ENCODE measurements around the gene IGF2BP3. TPM values are rescaled to one million over a fixed set of nuclear protein-coding genes. Genes with fewer than 3 reads are reported as not detected.

Gene IGF2BP3
- total and polyA plus RNA-seq, 2 donors (not counting 1 experiment from before 2014, with no cell fraction given) = 4.3 to 11.2 TPM

DNA sequence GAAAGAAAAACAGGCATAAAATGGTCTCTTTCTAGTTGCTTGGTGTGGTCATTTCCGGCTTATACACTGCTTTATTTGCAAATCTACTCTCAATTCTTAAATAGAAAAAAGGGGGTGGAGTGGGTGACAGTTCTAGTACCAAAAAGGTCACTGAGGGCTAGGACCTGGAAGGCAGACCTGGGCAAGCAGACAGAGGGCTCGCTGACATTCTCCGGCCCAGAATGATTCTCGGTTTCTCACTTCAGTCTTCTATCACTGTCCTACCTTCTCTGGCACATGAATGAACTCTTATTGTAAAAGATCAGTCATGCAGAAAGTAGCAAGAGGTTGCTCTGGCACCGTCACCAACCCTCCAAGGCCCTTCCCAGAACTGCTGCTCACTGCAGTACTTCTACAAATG, 117.1 kb downstream of the IGF2BP3 start:
- Histone ChIP-seq H3K4me2 (ENCODE audit: extremely low read depth, insufficient read depth, low read length) (no peak overlapping the region), H3K36me3 (ENCODE audit: control insufficient read depth, insufficient read depth, low read length) (no peaks in the 10 kb centered on the region), H3K9ac (ENCODE audit: insufficient read depth, low read length) (no peak overlapping the region), H4K20me1 (ENCODE audit: control insufficient read depth, extremely low read depth, insufficient read depth, low read length) (no peaks in the 10 kb centered on the region), H3K27ac (ENCODE audit: insufficient read depth, low read length) (no peak overlapping the region), H3K79me2 (ENCODE audit: control insufficient read depth, insufficient read depth, low read length) (no peaks in the 10 kb centered on the region), H3K9me3 (ENCODE audit: control insufficient read depth, insufficient read depth, low read depth, low read length) (no peaks in the 10 kb centered on the region), H3K4me1 (ENCODE audit: control insufficient read depth, extremely low read depth, insufficient read depth, low read length) (peaks cover 15% of the 10 kb centered on the region), H2AFZ (ENCODE audit: low read length) (no peak overlapping the region), H3K27me3 (ENCODE audit: control insufficient read depth, insufficient read depth, low read length) (no peaks in the 10 kb centered on the region), H3K4me3 (replicated peaks in 1 of 4; ENCODE audit: control extremely low read depth in 1 of 4, insufficient read depth in 1 of 4, low read depth in 3 of 4, low read length in 4 of 4) (no peak overlapping the region)
- TF ChIP-seq EZH2 (IDR thresholded peaks at IDR 0.05; ENCODE audit: low read length, missing control alignments) = no peak
- TF ChIP-seq CTCF (conservative IDR thresholded peaks at IDR 0.05 in 1 of 2, IDR thresholded peaks at IDR 0.05 in 1 of 2; ENCODE audit: low read depth in 1 of 2, low read length in 2 of 2) = no peak
- peak in 1 of 2 donors; percentile 54 for DNase-seq (ENCODE audit: low read depth in 2 of 2)

GRCh38 chr7:23350466-23350865, 119.8 kb downstream of the IGF2BP3 start:
- Histone ChIP-seq H3K36me3 (ENCODE audit: control insufficient read depth, insufficient read depth, low read length) (no peaks in the 10 kb centered on the region), H3K27ac (ENCODE audit: insufficient read depth, low read length) (no peak overlapping the region), H3K4me1 (ENCODE audit: control insufficient read depth, extremely low read depth, insufficient read depth, low read length) (peaks cover 15% of the 10 kb centered on the region), H2AFZ (ENCODE audit: low read length) (no peak overlapping the region), H3K9ac (ENCODE audit: insufficient read depth, low read length) (no peak overlapping the region), H3K4me3 (replicated peaks in 1 of 4; ENCODE audit: control extremely low read depth in 1 of 4, insufficient read depth in 1 of 4, low read depth in 3 of 4, low read length in 4 of 4) (no peak overlapping the region), H3K79me2 (ENCODE audit: control insufficient read depth, insufficient read depth, low read length) (no peaks in the 10 kb centered on the region), H3K27me3 (ENCODE audit: control insufficient read depth, insufficient read depth, low read length) (no peaks in the 10 kb centered on the region), H4K20me1 (ENCODE audit: control insufficient read depth, extremely low read depth, insufficient read depth, low read length) (no peaks in the 10 kb centered on the region), H3K4me2 (ENCODE audit: extremely low read depth, insufficient read depth, low read length) (no peak overlapping the region), H3K9me3 (ENCODE audit: control insufficient read depth, insufficient read depth, low read depth, low read length) (no peaks in the 10 kb centered on the region)
- no peak for TF ChIP-seq EZH2 (IDR thresholded peaks at IDR 0.05; ENCODE audit: low read length, missing control alignments)
- no peak for TF ChIP-seq CTCF (conservative IDR thresholded peaks at IDR 0.05 in 1 of 2, IDR thresholded peaks at IDR 0.05 in 1 of 2; ENCODE audit: low read depth in 1 of 2, low read length in 2 of 2)
- DNase-seq (ENCODE audit: low read depth in 2 of 2) = no peak

DNA sequence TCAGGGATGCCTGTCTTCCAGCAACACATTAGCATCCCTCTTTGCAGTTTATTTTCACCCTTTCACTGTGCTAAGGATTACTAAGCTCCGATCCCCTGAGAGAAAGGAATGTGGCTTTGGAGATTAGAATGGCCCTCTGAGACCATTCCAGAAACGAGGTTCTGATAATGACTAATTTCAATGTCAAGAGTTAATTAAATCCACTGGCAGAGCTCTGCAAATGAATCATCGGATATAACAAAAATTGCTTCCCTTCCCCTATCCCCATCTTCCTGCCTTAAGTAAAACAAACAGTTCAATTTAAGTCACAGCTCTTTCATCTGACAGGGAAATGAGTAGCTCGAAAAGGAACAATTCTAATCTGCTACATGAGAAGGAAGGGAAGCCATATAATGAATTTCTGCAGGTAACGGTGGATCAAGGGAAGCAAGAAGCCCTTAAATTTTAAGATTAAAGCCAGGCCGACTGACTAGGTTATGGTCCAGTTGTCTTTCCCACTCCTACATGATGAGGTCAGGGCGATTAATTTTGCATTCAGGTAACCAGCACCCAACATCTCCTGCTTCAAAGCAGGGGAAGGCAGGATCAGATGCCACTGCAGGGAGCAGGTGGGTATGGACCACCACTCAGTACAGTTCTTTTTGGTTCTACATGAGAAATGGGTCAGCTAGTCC, 120.7 kb downstream of the IGF2BP3 start:
- H4K20me1 ChIP-seq (ENCODE audit: control insufficient read depth, extremely low read depth, insufficient read depth, low read length) = no peaks in the 10 kb centered on the region
- H3K4me2 ChIP-seq (ENCODE audit: extremely low read depth, insufficient read depth, low read length) = peak overlapping the region; percentile 48
- no peaks in the 10 kb centered on the region for H3K27me3 ChIP-seq (ENCODE audit: control insufficient read depth, insufficient read depth, low read length)
- H3K4me3 ChIP-seq (replicated peaks in 1 of 4; ENCODE audit: control extremely low read depth in 1 of 4, insufficient read depth in 1 of 4, low read depth in 3 of 4, low read length in 4 of 4) = no peak overlapping the region
- H3K9ac ChIP-seq (ENCODE audit: insufficient read depth, low read length) = no peak overlapping the region
- H2AFZ ChIP-seq (ENCODE audit: low read length) = no peak overlapping the region
- TF ChIP-seq EZH2 (IDR thresholded peaks at IDR 0.05; ENCODE audit: low read length, missing control alignments) (no peak), CTCF (conservative IDR thresholded peaks at IDR 0.05 in 1 of 2, IDR thresholded peaks at IDR 0.05 in 1 of 2; ENCODE audit: low read depth in 1 of 2, low read length in 2 of 2) (no peak)
- no peaks in the 10 kb centered on the region for H3K79me2 ChIP-seq (ENCODE audit: control insufficient read depth, insufficient read depth, low read length)
- H3K36me3 ChIP-seq (ENCODE audit: control insufficient read depth, insufficient read depth, low read length) = no peaks in the 10 kb centered on the region
- H3K9me3 ChIP-seq (ENCODE audit: control insufficient read depth, insufficient read depth, low read depth, low read length) = no peaks in the 10 kb centered on the region
- peak; percentile 67 to 93 for DNase-seq (ENCODE audit: low read depth in 2 of 2)
- peaks cover 15% of the 10 kb centered on the region for H3K4me1 ChIP-seq (ENCODE audit: control insufficient read depth, extremely low read depth, insufficient read depth, low read length)
- peak overlapping the region; percentile 30 for H3K27ac ChIP-seq (ENCODE audit: insufficient read depth, low read length)
